Ovary (tissue), 9 donors: ENCODE data around the gene ITIH4. TPM values are rescaled to one million over a fixed set of nuclear protein-coding genes. Genes with fewer than 3 reads are reported as not detected.

Experiments used
- DNase-seq, 5 donors: peaks; one replicate each; pipeline ENCODE4 v3.0.0-alpha.2; 2019 to 2020
- H3K27ac ChIP-seq, 2 donors: fragments of 200-600 bp; one replicate each; pipeline versions ENCODE4 v1.5.1 to v1.8.0; 2019 to 2022
- H3K27me3 ChIP-seq: fragments of 200-600 bp; one replicate; pipeline ENCODE4 v1.8.0; 2022
- H3K36me3 ChIP-seq: fragments of 200-600 bp; sonication (generic); one replicate; pipeline ENCODE4 v1.5.1; 2019
- H3K4me1 ChIP-seq: one replicate; pipeline ENCODE4 v1.8.1; 2013; ENCODE audit warnings: mild to moderate bottlenecking, moderate library complexity; ENCODE audit not compliant: insufficient read depth
- H3K4me3 ChIP-seq: fragments of 200-600 bp; sonication (generic); one replicate; pipeline ENCODE4 v1.5.1; 2017
- H3K9me3 ChIP-seq, 2 donors: fragments of 200-600 bp in 1 of 2; sonication (generic) in 1 of 2; one replicate each; pipeline versions ENCODE4 v1.5.1 to v1.8.1; 2013 to 2019; ENCODE audit warnings: mild to moderate bottlenecking in 1 of 2, moderate library complexity in 1 of 2
- CTCF ChIP-seq, 3 donors: fragments of 450-650 bp in 2 of 3; fragments of 200-600 bp in 1 of 3; IDR thresholded peaks; one replicate each; pipeline versions ENCODE4 v1.5.1 to v1.8.0; 2016 to 2022; ENCODE audit warnings: antibody characterized with exemption in 3 of 3, mild to moderate bottlenecking in 1 of 3
- EP300 ChIP-seq: sonication (generic); formaldehyde crosslinking; IDR thresholded peaks from one replicate; pipeline ENCODE4 v1.6.1; 2017; ENCODE audit warnings: antibody characterized with exemption
- POLR2A ChIP-seq: fragments of 450-650 bp; IDR thresholded peaks from one replicate; pipeline ENCODE4 v1.6.1; 2017; ENCODE audit warnings: antibody characterized with exemption, mild to moderate bottlenecking, moderate library complexity
- WGBS, 3 donors: extraction: QIAGEN DNeasy Blood & Tissue Kit in 1 of 3; methylation state at CpG; one replicate each; pipeline versions ENCODE4 v1.1.5 to v1.1.7; 2013 to 2017; 5-methylcytosine and 5-hydroxymethylcytosine counted together
- intact Hi-C, 4 donors: fragments of 100-400 bp; cut with DNase I; formaldehyde crosslinking; loops; one replicate each; pipeline versions ENCODE4 v1.11.0 to v1.15.1; 2022 to 2023
- polyA plus RNA-seq, 2 donors: library from polyadenylated mRNA; stranded (reverse); fragments of 200-250 nt in 1 of 2; fragments of 350-450 nt in 1 of 2; fragmentation: Illumina TruSeq in 1 of 2; extraction: RNeasy Lipid Tissue Mini Kit (QIAGEN cat#74804) in 1 of 2; gene quantifications; one replicate each; pipeline ENCODE4 v1.2.3, GENCODE V29; 2013 to 2014
- total RNA-seq, 7 donors: library from RNA; depleted of rRNA in 2 of 7; stranded (reverse); fragments of >200 nt in 2 of 7; fragmentation: NEBNext Ultra II Directional in 3 of 7; extraction: Animal tissue kit (Norgen Biotek cat#: 25700) in 3 of 7; gene quantifications; one replicate each; pipeline versions ENCODE4 v1.1.0 to v1.2.4, GENCODE V29; 2016 to 2023
- donor health status: DM: no; HTN: no; CAD: no; lungs with moderate emphysema.
- donor health status: DM: no; HTN: no; CAD: no.
- donor health status: Bipolar disorder and iron deficiency.
- donor health status: DM: yes; HTN: yes; CAD: no.
- donor health status: DM: no; HTN: no; CAD: no.
- donor health status: DM: yes; HTN: yes; CAD: no.

Gene ITIH4
- total and polyA plus RNA-seq, 9 donors: 2.2 to 14.2 (median 4.0) TPM

GRCh38 chr3:52848617-52849016 lies 18.1 kb upstream of the ITIH4 start:
- no peak overlapping the region for H3K27ac ChIP-seq
- H3K27me3 ChIP-seq: no peaks in the 10 kb centered on the region
- H3K4me3 ChIP-seq: no peak overlapping the region
- WGBS, 3 donors: 67 to 78% (median 68%) methylated on average over 6 to 7 of the region's 7 CpGs
- intact Hi-C loops: no loop called here
- H3K9me3 ChIP-seq: no peaks in the 10 kb centered on the region
- no peaks in the 10 kb centered on the region for H3K4me1 ChIP-seq
- DNase-seq: no peak
- TF ChIP-seq CTCF (IDR thresholded peaks at IDR 0.05): no peak
- H3K36me3 ChIP-seq: no peaks in the 10 kb centered on the region

- Histone ChIP-seq H3K9me3 (no peaks in the 10 kb centered on the region), H3K27me3 (no peaks in the 10 kb centered on the region), H3K27ac (no peak overlapping the region), H3K4me3 (no peak overlapping the region), H3K36me3 (no peaks in the 10 kb centered on the region), H3K4me1 (no peaks in the 10 kb centered on the region)
- no peak for DNase-seq
- TF ChIP-seq EP300 (no peak), CTCF (IDR thresholded peaks at IDR 0.05) (no peak), POLR2A (no peak)
- intact Hi-C loops: no loop called here
- WGBS, 3 donors: 88 to 93% (median 93%) methylated on average over 7 of the region's 7 CpGs
Measured at GRCh38 chr3:52847726-52848125, 17.3 kb upstream of the ITIH4 start.

GRCh38 chr3:52847241-52847640 lies 16.8 kb upstream of the ITIH4 start:
- 72 to 85% (median 73%) methylated on average over 6 of the region's 6 CpGs for WGBS, 3 donors
- Histone ChIP-seq H3K27me3 (no peaks in the 10 kb centered on the region), H3K4me1 (no peaks in the 10 kb centered on the region), H3K36me3 (no peaks in the 10 kb centered on the region), H3K9me3 (no peaks in the 10 kb centered on the region), H3K27ac (no peak overlapping the region), H3K4me3 (no peak overlapping the region)
- TF ChIP-seq CTCF (IDR thresholded peaks at IDR 0.05) (no peak), EP300 (no peak), POLR2A (no peak)
- DNase-seq: no peak
- intact Hi-C loops: no loop called here

GRCh38 chr3:52846432-52846965 lies 16.0 kb upstream of the ITIH4 start:
- DNase-seq: no peak
- WGBS, 3 donors: 74 to 83% (median 81%) methylated on average over 15 of the region's 15 CpGs
- no peaks in the 10 kb centered on the region for H3K9me3 ChIP-seq
- no peak overlapping the region for H3K27ac ChIP-seq
- H3K4me1 ChIP-seq: no peaks in the 10 kb centered on the region
- TF ChIP-seq CTCF (IDR thresholded peaks at IDR 0.05): no peak
- no peak for TF ChIP-seq EP300
- no peak for TF ChIP-seq POLR2A
- H3K27me3 ChIP-seq: no peaks in the 10 kb centered on the region
- intact Hi-C loops: no loop called here
- no peaks in the 10 kb centered on the region for H3K36me3 ChIP-seq
- H3K4me3 ChIP-seq: no peak overlapping the region
